ENCODE results near the gene FOXP2.

DNA sequence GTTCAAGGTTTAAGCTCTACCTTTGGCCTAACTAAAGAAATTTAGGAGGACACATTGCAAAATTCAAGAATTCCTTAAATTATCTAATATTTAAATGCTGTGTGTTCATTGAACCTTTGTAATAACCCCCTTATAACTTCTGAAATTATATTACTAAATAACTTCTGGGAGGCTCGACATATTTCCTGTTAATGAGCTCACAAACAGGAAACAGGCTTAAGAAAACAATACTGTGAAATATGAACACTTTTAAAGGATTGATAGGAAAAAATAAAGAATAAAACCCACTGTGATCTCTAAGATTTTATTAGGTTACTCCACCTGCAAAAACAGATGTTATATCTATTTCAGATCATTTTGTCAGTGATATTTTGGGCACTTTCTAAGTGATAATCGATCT is 74.1 kb downstream of the FOXP2 start:
- TF ChIP-seq YY1 (IDR thresholded peaks at IDR 0.05) (no peak), EGR1 (IDR thresholded peaks at IDR 0.05; ENCODE audit: low read depth in 2 of 2) (no peak), NR2F2 (IDR thresholded peaks at IDR 0.05) (no peak), SP1 (IDR thresholded peaks at IDR 0.05) (no peak), RXRA (IDR thresholded peaks at IDR 0.05) (no peak), TAF1 (conservative IDR thresholded peaks at IDR 0.05) (no peak), FOXA1 (IDR thresholded peaks at IDR 0.05) (no peak), RAD21 (IDR thresholded peaks at IDR 0.05) (no peak), GABPA (IDR thresholded peaks at IDR 0.05 in 1 of 2, conservative IDR thresholded peaks at IDR 0.05 in 1 of 2) (no peak)
- TF ChIP-seq, protein P1, sequence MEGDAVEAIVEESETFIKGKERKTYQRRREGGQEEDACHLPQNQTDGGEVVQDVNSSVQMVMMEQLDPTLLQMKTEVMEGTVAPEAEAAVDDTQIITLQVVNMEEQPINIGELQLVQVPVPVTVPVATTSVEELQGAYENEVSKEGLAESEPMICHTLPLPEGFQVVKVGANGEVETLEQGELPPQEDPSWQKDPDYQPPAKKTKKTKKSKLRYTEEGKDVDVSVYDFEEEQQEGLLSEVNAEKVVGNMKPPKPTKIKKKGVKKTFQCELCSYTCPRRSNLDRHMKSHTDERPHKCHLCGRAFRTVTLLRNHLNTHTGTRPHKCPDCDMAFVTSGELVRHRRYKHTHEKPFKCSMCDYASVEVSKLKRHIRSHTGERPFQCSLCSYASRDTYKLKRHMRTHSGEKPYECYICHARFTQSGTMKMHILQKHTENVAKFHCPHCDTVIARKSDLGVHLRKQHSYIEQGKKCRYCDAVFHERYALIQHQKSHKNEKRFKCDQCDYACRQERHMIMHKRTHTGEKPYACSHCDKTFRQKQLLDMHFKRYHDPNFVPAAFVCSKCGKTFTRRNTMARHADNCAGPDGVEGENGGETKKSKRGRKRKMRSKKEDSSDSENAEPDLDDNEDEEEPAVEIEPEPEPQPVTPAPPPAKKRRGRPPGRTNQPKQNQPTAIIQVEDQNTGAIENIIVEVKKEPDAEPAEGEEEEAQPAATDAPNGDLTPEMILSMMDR (IDR thresholded peaks at IDR 0.05; ENCODE audit: low read depth, low read length, missing input control): no peak
- TF ChIP-seq, protein P2, sequence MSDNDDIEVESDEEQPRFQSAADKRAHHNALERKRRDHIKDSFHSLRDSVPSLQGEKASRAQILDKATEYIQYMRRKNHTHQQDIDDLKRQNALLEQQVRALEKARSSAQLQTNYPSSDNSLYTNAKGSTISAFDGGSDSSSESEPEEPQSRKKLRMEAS (IDR thresholded peaks at IDR 0.05): no peak
- TF ChIP-seq, protein P3, sequence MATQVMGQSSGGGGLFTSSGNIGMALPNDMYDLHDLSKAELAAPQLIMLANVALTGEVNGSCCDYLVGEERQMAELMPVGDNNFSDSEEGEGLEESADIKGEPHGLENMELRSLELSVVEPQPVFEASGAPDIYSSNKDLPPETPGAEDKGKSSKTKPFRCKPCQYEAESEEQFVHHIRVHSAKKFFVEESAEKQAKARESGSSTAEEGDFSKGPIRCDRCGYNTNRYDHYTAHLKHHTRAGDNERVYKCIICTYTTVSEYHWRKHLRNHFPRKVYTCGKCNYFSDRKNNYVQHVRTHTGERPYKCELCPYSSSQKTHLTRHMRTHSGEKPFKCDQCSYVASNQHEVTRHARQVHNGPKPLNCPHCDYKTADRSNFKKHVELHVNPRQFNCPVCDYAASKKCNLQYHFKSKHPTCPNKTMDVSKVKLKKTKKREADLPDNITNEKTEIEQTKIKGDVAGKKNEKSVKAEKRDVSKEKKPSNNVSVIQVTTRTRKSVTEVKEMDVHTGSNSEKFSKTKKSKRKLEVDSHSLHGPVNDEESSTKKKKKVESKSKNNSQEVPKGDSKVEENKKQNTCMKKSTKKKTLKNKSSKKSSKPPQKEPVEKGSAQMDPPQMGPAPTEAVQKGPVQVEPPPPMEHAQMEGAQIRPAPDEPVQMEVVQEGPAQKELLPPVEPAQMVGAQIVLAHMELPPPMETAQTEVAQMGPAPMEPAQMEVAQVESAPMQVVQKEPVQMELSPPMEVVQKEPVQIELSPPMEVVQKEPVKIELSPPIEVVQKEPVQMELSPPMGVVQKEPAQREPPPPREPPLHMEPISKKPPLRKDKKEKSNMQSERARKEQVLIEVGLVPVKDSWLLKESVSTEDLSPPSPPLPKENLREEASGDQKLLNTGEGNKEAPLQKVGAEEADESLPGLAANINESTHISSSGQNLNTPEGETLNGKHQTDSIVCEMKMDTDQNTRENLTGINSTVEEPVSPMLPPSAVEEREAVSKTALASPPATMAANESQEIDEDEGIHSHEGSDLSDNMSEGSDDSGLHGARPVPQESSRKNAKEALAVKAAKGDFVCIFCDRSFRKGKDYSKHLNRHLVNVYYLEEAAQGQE (IDR thresholded peaks at IDR 0.05): no peak
- TF ChIP-seq, protein P4, sequence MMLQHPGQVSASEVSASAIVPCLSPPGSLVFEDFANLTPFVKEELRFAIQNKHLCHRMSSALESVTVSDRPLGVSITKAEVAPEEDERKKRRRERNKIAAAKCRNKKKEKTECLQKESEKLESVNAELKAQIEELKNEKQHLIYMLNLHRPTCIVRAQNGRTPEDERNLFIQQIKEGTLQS (IDR thresholded peaks at IDR 0.05): no peak
- TF ChIP-seq, protein P5, sequence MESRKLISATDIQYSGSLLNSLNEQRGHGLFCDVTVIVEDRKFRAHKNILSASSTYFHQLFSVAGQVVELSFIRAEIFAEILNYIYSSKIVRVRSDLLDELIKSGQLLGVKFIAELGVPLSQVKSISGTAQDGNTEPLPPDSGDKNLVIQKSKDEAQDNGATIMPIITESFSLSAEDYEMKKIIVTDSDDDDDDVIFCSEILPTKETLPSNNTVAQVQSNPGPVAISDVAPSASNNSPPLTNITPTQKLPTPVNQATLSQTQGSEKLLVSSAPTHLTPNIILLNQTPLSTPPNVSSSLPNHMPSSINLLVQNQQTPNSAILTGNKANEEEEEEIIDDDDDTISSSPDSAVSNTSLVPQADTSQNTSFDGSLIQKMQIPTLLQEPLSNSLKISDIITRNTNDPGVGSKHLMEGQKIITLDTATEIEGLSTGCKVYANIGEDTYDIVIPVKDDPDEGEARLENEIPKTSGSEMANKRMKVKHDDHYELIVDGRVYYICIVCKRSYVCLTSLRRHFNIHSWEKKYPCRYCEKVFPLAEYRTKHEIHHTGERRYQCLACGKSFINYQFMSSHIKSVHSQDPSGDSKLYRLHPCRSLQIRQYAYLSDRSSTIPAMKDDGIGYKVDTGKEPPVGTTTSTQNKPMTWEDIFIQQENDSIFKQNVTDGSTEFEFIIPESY (IDR thresholded peaks at IDR 0.05): no peak
